Common myeloid progenitor, CD34-positive (primary cell): ENCODE results near the gene TTF2.
"Not testable (repeated sequence)": the region's sequence is repeated elsewhere in the genome, so short reads cannot be mapped to it uniquely, and the experiment has no call there.

ENCODE experiments used
- CTCF ChIA-PET: fragments of 350-600 bp; sonication (Branson Sonifier 250); formaldehyde crosslinking; loops from one replicate; lab custom pipeline; 2021; ENCODE audit warnings: antibody characterized with exemption; lab: Charles Lee
- POLR2A ChIA-PET: fragments of 350-600 bp; sonication (Branson Sonifier 250); formaldehyde crosslinking; loops from one replicate; lab custom pipeline; 2021; ENCODE audit warnings: antibody characterized with exemption; lab: Charles Lee
- DNase-seq, 3 donors: peaks; one replicate each; pipeline versions ENCODE4 v3.0.0 to v3.0.0-alpha.2; 2013
- H3K27ac ChIP-seq, 2 experiments: 1 replicate in 1 of 2; 2 replicates in 1 of 2; pipeline ENCODE4 v1.7.0; 2013; ENCODE audit warnings: inconsistent platforms in 2 of 2, low read length in 2 of 2, mild to moderate bottlenecking in 2 of 2, low read depth in 1 of 2, moderate library complexity in 1 of 2; ENCODE audit not compliant: severe bottlenecking in 2 of 2, insufficient read depth in 1 of 2, poor library complexity in 1 of 2
- H3K27me3 ChIP-seq, 5 experiments: replicated peaks in 2 of 5; 1 replicate in 3 of 5; 2 replicates in 2 of 5; pipeline versions ENCODE4 v1.6.1 to v1.7.0; 2013; ENCODE audit warnings: low read length in 4 of 5, mild to moderate bottlenecking in 2 of 5, moderate library complexity in 2 of 5, inconsistent platforms in 1 of 5; ENCODE audit not compliant: insufficient read depth in 5 of 5, control insufficient read depth in 4 of 5
- H3K36me3 ChIP-seq, 4 experiments: 1 replicate in 2 of 4; 2 replicates in 2 of 4; pipeline versions ENCODE4 v1.6.1 to v1.7.0; 2013; ENCODE audit warnings: low read length in 3 of 4, control low read depth in 1 of 4, mild to moderate bottlenecking in 1 of 4; ENCODE audit not compliant: control insufficient read depth in 4 of 4, insufficient read depth in 4 of 4
- H3K4me1 ChIP-seq, 4 experiments: 1 replicate in 3 of 4; 2 replicates in 1 of 4; pipeline versions ENCODE4 v1.6.1 to v1.7.1; 2013; ENCODE audit warnings: low read length in 3 of 4, mild to moderate bottlenecking in 3 of 4, control low read depth in 1 of 4, inconsistent platforms in 1 of 4, moderate library complexity in 1 of 4; ENCODE audit not compliant: control insufficient read depth in 4 of 4, insufficient read depth in 4 of 4; ENCODE audit errors: control extremely low read depth in 1 of 4
- H3K4me3 ChIP-seq, 7 experiments: 1 replicate in 4 of 7; 2 replicates in 3 of 7; pipeline versions ENCODE4 v1.5.1 to v1.7.0; 2013; ENCODE audit warnings: mild to moderate bottlenecking in 7 of 7, low read length in 6 of 7, moderate library complexity in 6 of 7, inconsistent platforms in 2 of 7, low read depth in 2 of 7, control low read depth in 1 of 7; ENCODE audit not compliant: insufficient read depth in 4 of 7, control insufficient read depth in 1 of 7; ENCODE audit errors: extremely low read depth in 1 of 7
- H3K9me3 ChIP-seq, 5 experiments: 1 replicate in 4 of 5; 2 replicates in 1 of 5; pipeline versions ENCODE4 v1.6.1 to v1.7.1; 2013; ENCODE audit warnings: low read length in 4 of 5, mild to moderate bottlenecking in 2 of 5, inconsistent platforms in 1 of 5, low read depth in 1 of 5, moderate library complexity in 1 of 5; ENCODE audit not compliant: control insufficient read depth in 4 of 5, insufficient read depth in 2 of 5; ENCODE audit errors: control extremely low read depth in 1 of 5
- WGBS: methylation state at CpG from one replicate; pipeline ENCODE4 v1.1.5; 2013; ENCODE audit not compliant: insufficient coverage; 5-methylcytosine and 5-hydroxymethylcytosine counted together

TTF2 gene

DNA sequence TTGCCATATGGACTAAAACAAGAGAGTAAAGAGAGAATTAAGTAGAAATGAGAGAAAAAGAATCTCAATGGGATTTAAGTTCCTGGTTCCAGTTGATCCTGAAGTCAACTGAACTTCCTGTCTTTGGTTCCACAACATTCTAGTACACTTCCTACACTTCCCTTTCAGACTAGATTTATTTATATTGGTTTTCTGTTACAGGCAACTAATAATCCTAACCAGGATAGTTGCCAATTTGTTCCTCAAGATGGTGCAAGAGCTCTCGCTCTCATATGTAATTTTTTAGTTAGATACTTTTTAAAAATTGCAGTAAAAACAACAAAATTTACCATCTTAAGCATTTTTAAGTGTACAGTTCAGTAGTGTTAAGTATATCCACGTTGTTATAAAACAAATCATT is 90.2 kb downstream of the TTF2 start:
- Histone ChIP-seq H3K4me3 (no peak overlapping the region), H3K9me3 (no peaks in the 10 kb centered on the region), H3K4me1 (no peaks in the 10 kb centered on the region), H3K27ac (no peak overlapping the region), H3K36me3 (no peaks in the 10 kb centered on the region), H3K27me3 (peaks cover 0 to 5% (median 0%) of the 10 kb centered on the region in 5 experiments)
- DNase-seq: no peak
- WGBS: no CpG with 5 or more reads among the region's 2 CpGs
- ChIA-PET POLR2A (no interaction called here), CTCF (no interaction called here)

DNA sequence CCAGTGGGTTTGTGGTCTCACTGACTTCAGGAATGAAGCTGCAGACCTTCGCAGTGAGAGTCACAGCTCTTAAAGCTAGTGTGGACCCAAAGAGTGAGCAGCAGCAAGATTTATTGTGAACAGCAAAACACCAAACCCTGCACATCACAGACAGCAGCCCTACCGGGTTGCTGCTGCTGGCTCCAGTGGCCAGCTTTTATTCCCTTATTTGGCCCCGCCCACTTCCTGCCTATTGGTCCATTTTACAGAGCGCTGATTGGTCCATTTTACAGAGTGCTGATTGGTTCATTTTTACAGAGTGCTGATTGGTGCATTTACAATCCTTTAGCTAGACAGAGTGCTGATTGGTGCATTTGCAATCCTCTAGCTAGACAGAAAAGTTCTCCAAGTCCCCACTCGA is 91.2 kb downstream of the TTF2 start:
- H3K27me3 ChIP-seq, H3K9me3 ChIP-seq, H3K4me3 ChIP-seq, H3K4me1 ChIP-seq, H3K27ac ChIP-seq, H3K36me3 ChIP-seq, POLR2A ChIA-PET: not testable (repeated sequence)
- CTCF ChIA-PET: interaction anchor here (0.7 kb wide), 1 partner anchor 23 kb away, joined by 4 read pairs; no protein-coding TSS in a partner anchor
- 100% methylated on average over 1 of the region's 5 CpGs for WGBS
- DNase-seq: peak in 1 of 3 donors; percentile 6
